K562 (cell line): ENCODE measurements around the gene ADM2.

Source experiments
- EZH2 ChIP-seq: IDR thresholded peaks from 2 replicates; pipeline ENCODE4 v1.6.1; 2012; ENCODE audit warnings: low read depth, mild to moderate bottlenecking, inconsistent platforms, low read length, borderline replicate concordance
- FOXK1 ChIP-seq: sonication (generic); formaldehyde crosslinking; IDR thresholded peaks from 2 replicates; pipeline ENCODE4 v1.8.0; 2022; ENCODE audit warnings: missing genetic modification reagents, mild to moderate bottlenecking, borderline replicate concordance
- MYC ChIP-seq, 2 experiments: fragments of 250-450 bp in 1 of 2; sonication (Bioruptor Pico) in 1 of 2; IDR thresholded peaks; 2 replicates each; pipeline versions ENCODE4 v1.5.1 to v1.6.1; 2012 to 2021; ENCODE audit warnings: low read depth in 2 of 2, borderline replicate concordance in 1 of 2, improper control_type of control experiment in 1 of 2, low read length in 1 of 2, mild to moderate bottlenecking in 1 of 2, moderate library complexity in 1 of 2
- POLR2A ChIP-seq: fragments of 450-650 bp; conservative IDR thresholded peaks from 2 replicates; pipeline ENCODE4 v1.6.1; 2016

DNA sequence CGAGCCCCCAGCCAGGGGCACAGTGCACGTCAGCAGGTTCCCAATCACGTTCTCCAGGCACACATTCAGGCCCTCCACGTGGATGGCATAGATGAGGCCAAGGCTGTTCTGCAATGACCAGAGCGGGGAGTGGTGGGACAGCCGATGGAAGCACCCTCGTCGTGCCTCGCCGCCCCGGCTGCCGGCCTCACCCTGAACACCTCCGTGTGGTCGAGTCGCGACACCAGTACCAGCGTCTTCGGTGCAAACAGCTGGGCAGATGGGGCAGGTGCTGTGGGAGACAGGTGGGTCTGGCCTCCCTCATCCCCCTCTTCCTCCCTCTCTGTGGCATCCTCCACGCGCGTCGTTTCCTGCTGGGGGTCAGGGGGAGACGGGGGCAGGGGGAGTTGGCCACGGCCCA lies 14.0 kb upstream of the ADM2 start:
- TF ChIP-seq FOXK1 (CRISPR knock-in tag) = no peak
- TF ChIP-seq EZH2 = no peak
- no peak for TF ChIP-seq POLR2A
- TF ChIP-seq MYC (IDR thresholded peaks at IDR 0.05; ENCODE audit: low read depth, low read length) = no peak
- no peak for TF ChIP-seq MYC (CRISPR knock-in tag; IDR thresholded peaks at IDR 0.05; ENCODE audit: borderline replicate concordance, low read depth)
